GM18526 (cell line): ENCODE data around the gene EEF2K.

Source experiments
- POLR2A ChIP-seq: IDR thresholded peaks from 3 replicates; pipeline ENCODE4 v1.6.1; 2011; ENCODE audit not compliant: insufficient read length; ENCODE audit errors: extremely low read depth

Gene EEF2K

DNA sequence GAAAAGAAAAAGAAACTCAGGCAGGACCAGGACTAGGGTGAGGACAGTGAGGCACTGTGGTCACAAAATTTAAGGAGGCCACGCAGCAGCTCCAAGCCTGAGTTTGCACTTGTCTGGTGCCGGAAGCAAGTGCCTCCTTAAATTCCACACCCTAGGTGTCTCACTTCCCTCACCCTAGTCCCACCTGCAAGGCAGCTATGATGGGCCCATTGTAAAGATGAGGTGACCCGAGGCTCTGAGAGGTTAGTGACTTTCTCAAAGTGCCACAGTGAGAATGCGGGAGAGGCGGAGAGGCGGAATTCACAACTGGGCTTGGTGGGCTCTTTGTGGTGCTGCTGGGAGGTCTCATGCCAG is 21.5 kb upstream of the EEF2K start:
- TF ChIP-seq POLR2A: no peak

DNA sequence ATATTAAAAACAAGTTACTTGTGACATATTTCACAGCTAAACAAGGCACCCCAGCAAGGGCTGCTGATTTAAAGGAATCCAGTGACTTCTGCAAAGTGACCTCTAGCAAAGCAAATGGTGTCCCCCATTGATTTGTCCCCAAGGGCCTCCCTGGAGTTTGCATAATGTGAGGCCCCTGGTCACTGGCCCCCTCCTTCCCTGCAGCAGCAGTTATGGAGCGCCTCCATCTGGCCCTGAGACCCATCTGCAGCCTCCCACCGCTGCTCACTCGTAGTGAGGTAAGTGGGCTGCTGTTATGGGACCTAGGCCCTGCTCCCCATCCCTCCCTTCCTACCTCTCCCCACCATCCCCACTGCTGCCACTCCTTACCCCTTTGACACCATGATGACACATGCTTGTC is 19.6 kb upstream of the EEF2K start:
- no peak for TF ChIP-seq POLR2A

GRCh38 chr16:22188267-22188594 is 17.8 kb upstream of the EEF2K start:
- no peak for TF ChIP-seq POLR2A

- no peak for TF ChIP-seq POLR2A
These were observed 17.3 kb upstream of the EEF2K start for GRCh38 chr16:22188595-22189442.

DNA sequence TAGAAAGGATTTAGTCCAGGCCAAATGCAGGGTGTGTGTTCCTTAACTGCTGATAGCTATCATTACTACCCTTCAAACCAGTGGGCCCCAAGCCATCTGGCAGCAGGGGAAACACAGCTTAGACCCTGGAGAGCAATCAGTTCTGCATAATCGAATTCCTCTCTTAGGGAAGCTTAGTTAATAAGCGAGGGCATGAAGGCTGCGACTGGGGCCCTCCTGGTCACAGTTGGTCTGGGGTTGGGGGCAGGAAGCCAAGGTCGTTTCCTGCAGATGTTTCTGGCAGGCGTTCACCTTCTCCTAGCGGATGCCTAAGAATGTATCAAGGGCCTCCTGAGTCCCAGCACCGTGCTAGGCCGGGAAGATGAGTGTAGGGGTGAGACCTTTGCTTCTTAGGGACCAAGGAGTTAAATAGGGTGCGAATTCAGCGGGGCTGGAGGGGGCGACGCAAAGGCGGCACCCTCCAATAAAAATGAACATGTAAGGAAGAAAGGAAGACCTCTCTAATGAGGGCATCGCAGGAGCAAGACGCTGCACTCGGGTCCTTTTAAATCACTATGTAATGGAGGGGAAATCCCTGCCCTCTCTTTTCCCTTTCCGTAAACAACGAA is 16.5 kb upstream of the EEF2K start:
- TF ChIP-seq POLR2A: no peak

- peak; percentile 71 for TF ChIP-seq POLR2A
These were observed 15.8 kb upstream of the EEF2K start for GRCh38 chr16:22190081-22190775.

DNA sequence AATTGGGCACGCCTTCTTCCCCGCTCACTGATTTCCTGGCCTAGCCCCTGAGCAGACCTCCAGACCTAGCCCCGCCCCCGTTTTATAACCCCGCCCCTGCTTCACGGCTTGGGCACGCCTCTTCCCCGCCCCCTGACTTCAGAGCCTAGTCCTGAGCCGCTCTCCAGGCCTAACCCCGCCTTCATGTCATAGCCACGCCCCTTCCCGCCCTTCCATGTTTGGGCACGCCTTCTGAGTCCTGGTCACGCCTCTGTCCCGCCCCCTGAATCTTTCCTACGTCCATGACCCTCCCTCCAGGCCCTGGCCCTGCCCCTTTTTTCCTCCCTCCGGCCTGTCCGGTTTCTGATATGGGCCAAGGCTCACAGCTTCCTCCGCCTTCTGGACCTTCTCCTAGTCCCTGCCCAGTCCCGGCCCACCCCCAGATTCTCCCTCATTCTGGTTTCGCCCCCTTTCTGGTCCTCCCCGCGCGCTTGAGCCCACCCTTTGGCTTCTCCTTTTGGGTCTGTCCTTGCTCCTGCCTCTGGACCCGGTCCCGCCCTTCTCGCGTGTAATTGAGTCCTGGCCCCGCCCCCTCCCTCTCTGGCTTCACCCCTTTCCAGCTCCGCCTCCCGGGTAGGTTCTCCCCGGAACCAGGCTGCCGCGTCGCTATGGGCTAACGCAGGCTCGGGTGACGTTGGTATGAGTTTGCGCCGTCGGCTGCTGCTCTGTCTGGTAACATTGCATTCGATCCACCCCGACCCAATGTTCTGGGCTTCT is 15.1 kb upstream of the EEF2K start:
- TF ChIP-seq POLR2A: peak; percentile 66

- no peak for TF ChIP-seq POLR2A
These were observed 14.4 kb upstream of the EEF2K start for GRCh38 chr16:22191532-22192260.

GRCh38 chr16:22192261-22193062 is 13.6 kb upstream of the EEF2K start:
- TF ChIP-seq POLR2A: no peak

- TF ChIP-seq POLR2A: no peak
These were observed 13.0 kb upstream of the EEF2K start for GRCh38 chr16:22193063-22193411.

- no peak for TF ChIP-seq POLR2A
These were observed 11.2 kb upstream of the EEF2K start for GRCh38 chr16:22194707-22195444.

GRCh38 chr16:22195445-22195694 is 10.7 kb upstream of the EEF2K start:
- no peak for TF ChIP-seq POLR2A

DNA sequence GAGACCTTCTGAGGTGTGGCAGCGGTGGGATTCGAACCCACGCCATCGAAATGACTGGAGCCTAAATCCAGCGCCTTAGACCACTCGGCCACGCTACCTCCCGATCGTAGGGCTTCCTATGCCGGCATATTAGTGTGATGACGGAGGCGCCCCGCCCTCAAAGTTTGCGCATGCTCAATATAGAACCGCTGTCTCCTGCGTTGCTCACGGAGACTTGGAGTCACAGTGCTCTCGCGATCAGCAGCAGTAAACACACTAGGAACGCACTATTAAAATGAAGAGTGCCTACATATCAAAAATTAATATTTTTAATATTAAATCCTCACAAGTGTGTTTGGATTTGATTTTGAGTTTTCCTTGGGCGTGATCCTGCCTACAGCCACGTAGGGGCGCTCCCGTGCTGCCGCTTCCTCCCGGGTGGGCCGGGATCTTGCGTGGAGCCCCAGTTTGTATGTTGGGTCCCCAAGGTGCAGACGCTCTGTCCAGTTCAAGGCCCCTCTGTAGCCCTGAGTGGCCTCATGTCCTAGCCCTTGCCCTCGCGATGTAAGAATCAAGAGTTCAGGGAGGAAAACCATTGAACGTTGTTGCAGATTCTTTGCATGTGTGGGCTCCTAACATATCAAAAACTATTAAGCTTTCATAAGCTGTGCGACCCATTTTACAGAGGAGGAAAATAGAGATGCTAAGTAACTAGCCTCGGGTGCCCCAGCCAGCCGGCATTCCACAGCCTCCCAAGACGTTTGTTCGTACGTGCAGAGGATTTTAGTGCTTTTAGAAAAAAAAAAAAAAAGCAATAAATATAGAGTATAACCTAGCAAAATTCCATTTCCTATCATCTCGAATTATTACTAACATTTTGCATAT is 10.2 kb upstream of the EEF2K start:
- TF ChIP-seq POLR2A: no peak
